Ureter (tissue), 1 donor: ENCODE data around the gene ZNF784. TPM values are rescaled to one million over a fixed set of nuclear protein-coding genes. Genes with fewer than 3 reads are reported as not detected.

Experiments
- DNase-seq: peaks from one replicate; pipeline ENCODE4 v3.0.0-alpha.2; 2020; ENCODE audit warnings: low spot score
- total RNA-seq: library from RNA; stranded (reverse); gene quantifications from one replicate; pipeline ENCODE4 v1.2.4, GENCODE V29; 2023
- donor health status: DM: yes; HTN: yes; CAD: no.

Gene ZNF784
- total RNA-seq, 1 donor from 2014 or later = 9.5 TPM

DNA sequence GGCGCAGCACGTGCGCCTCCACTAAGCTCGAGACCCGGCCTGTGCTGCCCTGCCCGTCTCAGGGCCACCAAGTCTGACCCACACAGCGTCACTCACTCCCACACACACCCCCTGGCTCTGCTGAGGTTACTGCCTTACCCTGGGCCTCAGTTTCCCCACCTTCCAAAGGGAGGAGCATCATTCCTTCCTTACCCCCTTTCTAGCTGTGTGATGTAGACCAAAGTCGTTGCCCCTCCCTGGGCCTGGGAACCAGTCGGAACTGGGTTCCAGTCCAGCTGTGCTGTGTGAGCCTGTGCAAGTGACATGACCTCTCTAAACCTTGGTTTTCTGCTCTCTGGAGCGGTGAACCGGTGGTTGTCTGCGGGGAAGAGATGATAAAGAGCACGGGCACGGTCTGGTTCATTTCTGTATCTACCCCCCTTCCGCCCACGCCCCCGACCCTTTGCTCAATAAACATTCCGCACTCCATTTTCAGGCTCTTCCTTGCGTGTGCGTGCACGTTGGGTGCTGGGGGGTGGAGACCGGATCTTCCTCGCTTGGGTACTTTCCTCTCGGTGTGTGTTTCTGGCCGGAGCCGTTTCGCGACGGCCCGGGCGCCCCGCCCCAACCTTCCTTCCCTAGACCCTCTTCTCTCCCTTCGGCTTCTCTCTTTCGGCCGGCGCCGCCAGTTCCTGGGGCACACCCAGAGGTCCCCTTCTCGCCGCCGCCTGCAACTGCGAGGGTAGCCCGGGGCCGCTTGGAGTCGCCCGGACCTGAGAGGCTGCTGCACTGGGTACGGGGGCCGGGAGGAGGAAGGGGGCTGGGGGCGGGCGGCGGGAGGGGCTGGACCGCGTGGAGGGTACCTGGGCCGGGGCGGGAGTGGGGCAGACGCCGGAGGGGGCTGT lies 18.9 kb upstream of the ZNF784 start, which contains the start of gene ZNF581:
Gene ZNF581, plus strand, starts transcription at position 647 of the 884 bp plus-strand sequence. CDS start 923 bp downstream, outside the sequence.
- DNase-seq = peak; percentile 86

DNA sequence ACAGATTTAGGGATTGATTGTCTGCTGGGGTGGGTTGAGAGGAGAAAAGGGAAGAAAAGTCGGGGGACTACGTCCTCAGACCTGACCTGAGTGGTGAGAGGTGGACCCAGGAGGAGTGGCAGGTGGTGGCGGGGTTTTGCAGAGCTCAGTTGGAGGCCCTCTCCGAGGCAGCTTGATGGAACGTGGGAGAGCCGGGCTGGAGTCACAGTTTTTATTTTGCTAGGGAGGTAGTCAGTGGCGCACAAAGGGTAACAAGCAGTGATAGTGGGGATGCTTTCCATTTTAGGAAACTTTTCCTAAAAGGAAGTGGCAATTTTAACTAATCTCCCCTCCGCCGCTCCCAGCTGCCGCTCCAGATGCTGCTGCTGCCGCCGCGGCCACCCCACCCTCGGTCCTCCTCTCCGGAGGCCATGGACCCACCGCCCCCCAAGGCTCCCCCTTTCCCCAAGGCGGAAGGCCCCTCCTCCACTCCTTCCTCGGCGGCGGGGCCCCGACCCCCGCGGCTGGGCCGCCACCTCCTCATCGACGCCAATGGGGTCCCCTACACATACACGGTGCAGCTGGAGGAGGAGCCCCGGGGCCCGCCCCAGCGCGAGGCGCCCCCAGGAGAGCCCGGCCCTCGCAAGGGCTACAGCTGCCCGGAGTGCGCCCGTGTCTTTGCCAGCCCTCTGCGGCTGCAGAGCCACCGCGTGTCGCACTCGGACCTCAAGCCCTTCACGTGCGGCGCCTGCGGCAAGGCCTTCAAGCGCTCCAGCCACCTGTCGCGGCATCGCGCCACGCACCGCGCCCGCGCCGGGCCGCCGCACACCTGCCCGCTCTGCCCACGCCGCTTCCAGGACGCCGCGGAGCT lies 18.0 kb upstream of the ZNF784 start:
- no peak for DNase-seq

DNA sequence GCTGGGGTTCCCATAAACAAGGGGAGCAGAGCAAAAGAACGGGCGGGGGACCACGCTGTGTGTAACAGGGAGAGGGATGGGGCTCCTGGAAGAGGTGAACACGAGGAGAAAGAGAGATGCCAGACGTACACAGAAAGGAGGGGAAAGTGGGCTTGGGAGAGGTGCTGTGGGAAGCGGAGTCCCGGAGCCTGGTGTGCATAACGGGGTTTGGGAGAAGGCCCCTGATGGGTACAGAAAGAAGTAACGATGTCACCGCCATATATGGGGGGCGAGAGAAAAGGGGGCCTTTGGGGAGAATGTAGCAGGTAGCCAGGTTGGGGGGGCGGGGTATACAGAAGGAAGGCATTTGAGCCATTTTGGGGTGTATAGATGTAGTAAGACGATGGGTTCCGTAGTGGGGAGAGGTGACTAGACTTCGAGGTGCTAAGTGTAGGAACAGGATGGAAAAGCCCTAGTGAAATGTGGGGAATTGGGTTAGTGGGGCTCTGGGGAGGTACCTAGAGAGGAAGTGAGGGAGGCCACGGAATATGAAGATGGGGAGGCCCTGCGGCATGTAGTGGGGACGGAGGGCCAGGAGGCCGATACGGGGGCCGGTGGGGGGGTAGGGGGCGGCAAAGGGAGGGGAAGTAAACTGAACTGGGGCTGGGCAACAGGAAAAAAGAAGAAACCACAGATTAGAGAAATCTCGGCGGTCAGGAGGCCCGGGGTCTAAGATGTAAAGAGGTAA lies 17.2 kb upstream of the ZNF784 start:
- DNase-seq = no peak

DNA sequence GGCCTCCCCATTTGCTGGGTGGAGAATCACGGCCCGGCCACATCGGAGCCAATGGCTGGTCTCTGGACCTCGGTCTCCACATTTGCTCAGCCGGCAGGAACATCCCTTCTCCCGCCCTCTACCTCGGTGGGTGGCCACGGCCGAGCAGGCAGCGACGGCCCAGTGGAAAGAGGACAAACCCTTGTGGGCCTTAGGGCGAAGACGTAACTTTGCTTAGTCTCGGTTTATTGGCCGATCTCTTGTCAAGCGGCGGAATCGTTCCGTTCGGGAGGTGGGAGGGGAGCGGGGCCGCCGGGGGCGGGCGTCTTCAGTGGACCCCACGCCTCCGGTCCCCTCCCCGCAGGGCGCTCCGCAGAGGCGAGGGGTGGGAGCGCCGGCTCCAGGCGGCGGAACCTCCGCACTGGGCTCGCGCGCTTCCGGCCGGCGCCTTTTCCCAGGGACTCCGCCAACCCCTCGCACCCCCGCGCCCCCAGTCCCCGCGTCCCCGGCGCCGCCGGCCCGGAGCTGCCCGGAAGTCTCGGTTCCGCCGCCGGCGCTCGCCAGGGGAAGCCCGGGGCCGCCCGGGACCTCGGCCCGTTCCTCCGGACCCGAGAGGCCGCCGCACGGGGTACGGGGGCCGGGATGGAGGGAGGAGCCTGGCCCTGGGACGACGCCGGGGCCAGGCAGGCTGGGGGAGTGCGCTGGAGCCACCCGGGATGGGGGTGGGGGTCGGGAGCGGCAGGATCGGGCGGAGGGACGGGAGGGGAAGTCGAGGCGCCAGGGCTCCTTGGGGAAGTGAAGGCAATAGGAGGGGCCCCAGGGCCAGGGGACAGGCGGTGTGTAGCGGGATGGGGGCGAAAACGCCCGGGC lies 16.4 kb upstream of the ZNF784 start, which contains the start of gene ZNF580:
Gene ZNF580, plus strand, starts transcription at position 426 of the 849 bp plus-strand sequence. CDS start 1,507 bp downstream, outside the sequence.
- peak; percentile 76 for DNase-seq

DNA sequence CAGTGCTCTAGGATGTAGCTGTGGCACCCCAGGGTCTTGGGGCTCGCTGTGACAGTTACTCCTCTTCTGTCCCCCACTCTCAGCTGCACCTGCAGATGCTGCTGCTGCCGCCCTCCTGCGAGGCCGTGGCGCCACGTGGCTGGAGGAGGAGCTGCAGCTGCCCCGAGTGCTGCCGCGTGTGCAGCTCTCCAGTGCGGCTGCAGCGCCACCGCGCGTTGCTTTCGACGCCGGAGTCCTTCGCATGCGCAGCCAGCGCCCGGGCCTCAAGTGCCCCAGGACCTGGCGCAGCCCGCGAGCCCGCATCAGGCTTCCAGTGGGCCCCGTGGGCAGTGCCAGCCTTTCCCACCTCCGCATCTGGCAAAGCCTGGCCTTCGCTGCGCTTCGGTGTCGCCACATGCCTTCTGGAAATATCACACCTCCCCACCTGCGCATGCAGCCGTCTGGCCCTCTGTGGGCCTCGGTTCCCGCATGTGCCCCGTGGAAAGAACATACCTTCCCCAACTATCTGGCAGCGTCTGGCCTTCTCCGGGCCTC lies 15.7 kb upstream of the ZNF784 start:
- peak; percentile 65 for DNase-seq

DNA sequence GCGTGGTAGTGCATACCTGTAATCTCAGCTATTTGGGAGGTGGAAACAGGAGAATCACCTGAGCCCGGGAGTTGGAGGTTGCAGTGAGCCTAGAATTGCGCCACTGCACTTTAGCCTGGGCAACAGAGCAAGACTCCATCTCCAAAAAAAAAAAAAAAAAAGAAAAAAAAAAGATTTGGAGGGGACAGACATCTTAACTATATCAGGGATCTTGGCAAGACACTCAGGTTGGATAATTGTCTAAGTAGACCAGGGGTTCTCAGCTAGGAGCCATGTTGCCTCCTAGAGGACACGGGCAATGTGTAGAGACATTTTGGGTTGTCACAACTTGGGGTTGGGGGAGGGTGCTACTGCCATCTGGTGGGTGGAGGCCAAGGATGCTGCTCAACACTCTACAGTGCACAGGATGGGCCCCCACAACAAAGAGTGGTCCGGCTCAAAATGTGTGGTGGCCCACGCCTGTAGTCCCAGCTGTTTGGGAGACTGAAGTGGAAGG lies 14.5 kb upstream of the ZNF784 start:
- DNase-seq = no peak

DNA sequence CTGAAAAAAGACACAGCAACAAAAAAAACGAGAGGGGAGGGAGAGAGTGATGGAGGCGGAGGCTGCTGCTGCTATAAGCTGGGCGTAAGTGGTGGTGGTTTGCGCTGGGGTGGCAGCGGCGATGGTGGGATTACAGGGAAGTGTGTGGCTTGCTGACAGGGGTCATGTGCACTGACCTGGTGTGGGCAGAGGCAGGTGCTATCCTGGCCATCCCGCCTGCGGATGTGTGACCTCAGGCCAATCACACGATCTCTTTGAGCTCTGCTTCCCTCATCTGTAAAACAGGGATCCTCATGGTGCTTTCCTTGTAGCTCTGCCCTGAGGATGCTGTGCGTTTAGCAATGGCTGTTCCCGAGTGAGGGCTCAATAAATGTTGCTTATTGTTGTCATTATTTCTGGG lies 13.2 kb upstream of the ZNF784 start:
- DNase-seq = no peak

DNA sequence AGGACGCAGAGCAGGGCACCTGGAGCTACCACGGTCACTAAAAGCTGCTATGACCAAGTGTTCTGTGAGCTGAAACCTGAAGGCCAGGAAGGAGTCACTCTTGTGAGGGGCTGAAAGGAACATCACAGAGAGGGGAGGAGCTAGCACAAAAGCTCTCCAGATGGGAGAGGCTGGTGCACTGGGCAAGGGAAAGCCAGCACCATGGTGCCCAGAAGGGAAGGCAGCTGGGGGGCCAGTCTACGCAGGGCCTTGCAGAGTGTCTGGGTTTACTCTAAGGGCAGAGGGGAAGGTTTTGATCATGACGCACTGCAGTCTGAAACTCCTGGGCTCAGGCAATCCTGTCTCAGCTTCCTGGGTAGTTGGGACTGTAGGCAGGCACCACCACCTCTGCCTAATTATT lies 12.4 kb upstream of the ZNF784 start:
- no peak for DNase-seq

DNA sequence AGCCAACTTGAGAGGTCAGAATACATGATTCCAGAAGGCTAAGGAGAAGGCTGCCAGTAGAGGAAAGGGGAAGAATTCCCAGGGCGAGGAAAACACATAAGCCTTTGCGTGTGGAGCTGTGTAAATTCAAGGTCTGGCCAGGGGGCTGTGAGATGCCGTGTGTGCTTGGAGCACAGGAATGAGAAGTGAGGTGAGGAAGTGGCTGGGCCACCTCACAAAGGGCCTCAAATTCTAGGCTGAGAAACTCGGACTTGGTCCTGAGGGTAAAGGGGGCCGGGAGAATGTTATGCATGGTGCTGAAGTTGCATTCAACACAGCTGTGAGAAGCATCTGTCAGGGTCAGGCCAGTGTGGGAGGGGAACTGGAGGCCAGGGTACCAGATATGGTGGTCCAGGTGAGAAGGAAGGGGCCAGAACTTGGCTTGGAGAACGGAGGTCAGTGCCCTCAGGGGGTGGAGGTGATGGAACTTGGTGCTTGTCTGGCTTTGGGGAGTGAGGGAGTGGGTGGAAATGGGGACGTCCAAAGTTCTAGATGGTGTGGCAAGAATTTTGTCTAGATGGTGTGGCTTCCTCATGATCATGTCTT lies 11.6 kb upstream of the ZNF784 start:
- no peak for DNase-seq

DNA sequence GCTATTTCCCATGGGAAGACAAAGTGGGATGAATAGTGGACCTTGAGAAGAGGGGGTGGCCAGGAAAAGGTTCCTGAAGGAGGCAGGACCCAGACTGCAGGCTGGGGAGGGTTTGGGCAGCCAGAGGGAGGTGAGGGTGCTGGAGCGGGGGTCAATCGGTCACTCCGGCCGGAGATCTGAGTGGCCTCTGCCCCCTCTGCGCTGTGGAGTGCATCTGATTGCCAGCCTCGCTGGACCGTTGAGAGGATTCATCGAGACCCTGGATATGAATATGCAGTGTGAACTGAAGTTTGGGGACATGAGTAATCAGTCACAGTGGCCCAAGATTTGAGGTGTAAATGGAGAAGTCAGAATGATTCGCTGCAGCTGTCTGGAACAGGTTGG lies 11.0 kb upstream of the ZNF784 start:
- DNase-seq = no peak

DNA sequence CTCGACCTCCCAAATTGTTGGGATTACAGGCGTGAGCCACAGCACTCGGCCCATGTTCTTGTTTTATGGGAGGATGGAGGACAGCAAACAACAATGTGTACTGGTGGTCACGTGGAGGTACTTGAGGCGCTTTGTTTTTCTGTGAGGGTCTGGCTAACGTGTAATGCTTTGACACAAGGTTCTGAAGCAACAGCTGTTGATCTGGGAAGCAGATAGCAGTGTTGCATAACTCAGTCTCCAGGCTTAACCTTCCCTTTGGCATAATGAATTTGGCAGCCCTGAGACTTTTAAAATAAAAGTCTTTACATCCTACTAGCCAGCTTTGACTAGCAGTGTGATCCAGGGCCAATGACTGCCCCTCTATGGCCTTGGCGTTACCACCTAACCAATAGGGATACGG lies 9.5 kb upstream of the ZNF784 start:
- no peak for DNase-seq

DNA sequence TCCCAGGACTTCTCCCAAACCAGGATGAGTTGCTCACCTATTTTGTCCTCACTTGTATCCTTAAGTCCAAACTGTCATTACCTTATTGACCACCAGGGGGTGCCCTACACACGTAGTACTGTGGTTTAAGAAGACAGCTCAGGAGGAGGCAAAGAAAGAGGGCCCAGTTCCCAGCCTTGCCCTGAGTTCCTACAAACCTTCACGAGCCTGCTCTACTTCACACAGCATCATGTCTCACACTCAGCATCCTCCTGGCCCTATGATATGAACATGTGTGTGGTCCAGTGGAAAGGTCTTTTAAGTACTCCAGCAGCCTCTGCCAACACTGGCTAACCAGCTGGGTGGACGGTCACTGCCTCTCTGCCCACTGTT lies 8.1 kb upstream of the ZNF784 start:
- DNase-seq = peak; percentile 93

DNA sequence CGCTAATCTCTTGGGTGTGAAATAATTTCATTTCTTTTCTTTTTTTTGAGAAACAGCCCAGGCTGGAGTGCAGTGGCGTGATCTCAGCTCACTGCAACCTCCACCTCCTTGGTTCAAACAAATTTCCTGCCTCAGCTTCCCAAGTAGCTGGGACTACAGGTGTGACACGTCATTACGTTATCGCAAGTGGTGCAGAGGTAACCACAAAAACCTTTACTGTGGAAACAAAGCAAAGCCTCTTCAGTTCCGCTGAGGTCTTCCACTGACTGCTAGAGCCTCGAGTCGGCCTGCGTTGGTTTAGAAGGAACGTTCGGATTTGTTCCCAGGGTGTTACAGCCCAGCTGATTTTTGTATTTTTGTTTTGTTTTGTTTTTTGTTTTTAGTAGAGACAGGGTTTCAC lies 2.0 kb upstream of the ZNF784 start:
- DNase-seq = no peak

DNA sequence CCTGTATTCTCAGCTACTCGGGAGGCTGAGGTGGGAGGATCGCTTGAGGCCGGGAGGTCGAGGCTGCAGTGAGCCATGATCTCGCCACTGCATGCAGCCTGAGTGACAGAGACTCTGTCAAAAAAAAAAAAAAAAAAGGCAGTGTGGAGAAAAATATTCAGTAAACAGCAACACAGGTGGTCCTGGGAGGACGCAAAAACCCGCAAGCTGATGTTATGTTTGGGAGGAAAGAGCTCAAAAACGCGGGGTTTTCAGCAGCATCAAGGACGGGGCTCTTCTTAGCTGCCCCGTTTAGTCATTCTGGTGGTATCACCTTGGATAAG lies 599 bp upstream of the ZNF784 start:
- DNase-seq = no peak

DNA sequence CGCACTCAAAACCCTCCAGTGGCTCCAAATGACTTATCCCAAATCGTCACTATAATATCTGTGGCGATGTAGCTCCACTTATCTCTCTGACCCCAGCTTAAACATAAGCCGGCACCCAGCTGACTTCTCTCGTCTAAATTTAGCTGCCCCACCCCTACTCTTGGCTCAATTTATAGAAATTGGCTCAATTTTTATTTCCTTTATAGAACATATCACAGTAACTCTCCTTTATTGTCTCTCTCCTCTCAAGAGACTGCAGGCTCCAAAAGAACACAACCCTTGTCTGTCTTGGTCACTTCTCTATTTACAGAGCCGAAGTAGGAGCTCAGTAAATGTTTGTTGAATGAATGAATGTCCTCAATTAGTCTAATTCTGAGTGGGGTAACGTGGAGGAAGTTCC lies 805 bp downstream of the ZNF784 start:
- no peak for DNase-seq

DNA sequence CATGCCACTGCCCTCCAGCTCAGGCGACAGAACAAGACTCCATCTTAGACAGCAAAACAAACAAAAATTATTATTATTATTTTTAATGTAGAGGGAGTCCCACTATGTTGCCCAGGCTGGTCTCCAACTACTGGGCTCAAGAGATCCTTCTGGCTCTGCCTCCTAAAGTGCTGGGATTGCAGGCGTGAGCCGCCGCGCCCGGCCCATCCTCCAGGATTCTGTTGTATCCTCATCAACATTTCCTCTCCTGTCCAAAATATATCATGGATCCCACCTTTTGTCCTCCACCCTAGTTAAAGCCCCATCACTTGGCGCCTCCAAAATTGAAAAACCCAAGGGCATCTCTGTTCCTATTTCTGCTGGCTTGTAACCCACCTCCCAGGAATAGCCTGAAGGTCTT lies 1.2 kb downstream of the ZNF784 start:
- DNase-seq = no peak

DNA sequence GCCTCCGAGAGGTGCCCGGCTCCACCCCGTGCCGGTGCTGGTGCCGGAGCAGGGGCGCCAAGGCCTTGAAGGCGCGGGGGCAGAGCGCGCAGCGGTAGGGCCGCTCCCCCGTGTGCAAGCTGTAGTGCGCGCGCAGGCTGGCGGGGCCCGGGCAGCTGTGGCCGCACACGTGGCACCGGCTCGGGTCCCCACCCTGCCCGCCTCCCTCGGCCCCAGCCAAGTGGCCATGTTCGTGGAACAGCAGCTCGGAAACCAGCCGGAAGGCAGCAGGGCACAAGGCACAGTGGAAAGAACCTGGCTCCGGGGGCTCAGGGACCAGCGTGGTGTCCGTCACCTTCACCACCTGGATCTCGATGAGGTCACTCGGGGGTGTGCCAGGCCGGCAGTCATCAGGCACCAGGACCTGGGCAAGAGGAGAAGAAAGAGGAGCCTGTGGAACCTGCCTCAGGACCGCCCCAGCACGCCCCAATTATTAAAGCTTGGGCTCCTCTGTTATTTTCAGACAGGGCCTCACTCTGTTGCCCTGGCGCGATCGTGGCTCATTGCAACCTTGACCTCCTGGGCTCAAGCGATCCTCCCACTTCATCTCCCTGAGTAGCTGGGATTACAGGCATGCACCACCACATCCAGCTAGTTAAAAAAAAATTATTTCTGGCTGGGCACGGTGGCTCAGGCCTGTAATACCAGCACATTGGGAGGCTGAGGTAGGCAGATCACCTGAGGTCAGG lies 2.0 kb downstream of the ZNF784 start:
- DNase-seq = no peak

DNA sequence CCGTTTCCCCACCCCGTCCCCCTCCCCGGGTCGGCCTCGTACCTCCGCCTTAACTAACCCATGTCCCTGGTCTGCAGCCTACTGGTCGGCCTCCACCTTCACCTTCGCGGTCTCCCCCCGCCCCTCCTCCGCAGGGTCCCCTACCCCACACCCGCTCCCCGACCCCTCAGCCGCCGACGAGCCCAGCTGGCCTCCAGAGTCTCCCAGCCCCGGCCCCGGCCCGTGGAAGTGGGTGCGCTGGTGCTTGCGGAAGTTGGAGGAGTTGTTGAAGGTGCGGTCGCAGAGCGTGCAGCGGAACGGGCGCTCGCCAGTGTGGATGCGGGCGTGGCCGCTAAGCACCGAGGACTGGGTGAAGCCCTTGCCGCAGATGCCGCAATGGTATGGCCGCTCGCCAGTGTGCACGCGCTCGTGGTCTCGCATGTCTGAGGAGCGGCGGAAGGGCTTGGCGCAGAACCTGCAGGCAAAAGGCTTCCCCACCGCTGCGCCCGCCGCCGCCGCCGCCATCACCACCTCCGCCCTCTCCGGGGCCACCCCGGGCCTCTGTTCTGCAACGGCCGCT lies 2.6 kb downstream of the ZNF784 start:
- DNase-seq = no peak

DNA sequence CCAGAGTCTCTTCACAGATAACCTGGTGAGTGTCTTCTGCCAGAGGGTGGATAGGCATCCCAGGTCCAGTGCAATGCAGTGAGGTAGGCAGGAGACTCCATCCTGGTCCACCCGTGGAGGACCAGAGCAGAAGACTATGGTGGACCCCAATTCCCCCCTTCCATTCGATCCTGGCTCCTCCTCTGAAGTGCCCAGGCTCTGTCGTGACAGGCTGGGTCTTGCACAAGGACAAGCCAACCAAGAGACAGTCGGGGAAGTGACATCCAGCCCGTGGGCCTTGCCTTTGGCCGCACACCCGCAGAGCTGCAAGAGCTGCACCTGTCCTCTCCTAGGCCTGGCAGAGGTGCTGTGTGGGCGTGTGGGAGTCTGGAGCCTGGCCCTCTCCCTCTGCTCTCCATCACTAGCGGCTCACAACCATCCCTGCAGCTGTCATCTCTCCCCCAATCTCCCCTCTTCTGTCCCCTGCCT lies 3.1 kb downstream of the ZNF784 start:
- no peak for DNase-seq
